H9 (cell line): ENCODE results near the gene CERS4. TPM values are rescaled to one million over a fixed set of nuclear protein-coding genes. Genes with fewer than 3 reads are reported as not detected.

Source experiments
- DNase-seq: peaks from one replicate; pipeline ENCODE4 v3.0.0-alpha.2; 2017
- H2AFZ ChIP-seq: one replicate; pipeline ENCODE4 v1.6.1; 2013; ENCODE audit warnings: mild to moderate bottlenecking, low read length, control low read depth, moderate library complexity
- H2AK5ac ChIP-seq: 2 replicates; pipeline ENCODE4 v1.6.1; 2013; ENCODE audit warnings: low read length, control low read depth, mixed read lengths; ENCODE audit not compliant: insufficient read length
- H2BK120ac ChIP-seq: one replicate; pipeline ENCODE4 v1.6.1; 2013; ENCODE audit warnings: low read depth, mild to moderate bottlenecking, low read length, control low read depth, inconsistent platforms; ENCODE audit not compliant: poor library complexity, severe bottlenecking
- H2BK12ac ChIP-seq: 2 replicates; pipeline ENCODE4 v1.6.1; 2013; ENCODE audit warnings: low read length, control low read depth, mixed read lengths, low read depth; ENCODE audit not compliant: insufficient read length
- H2BK15ac ChIP-seq: 2 replicates; pipeline ENCODE4 v1.6.1; 2013; ENCODE audit warnings: low read depth, low read length, control low read depth
- H2BK20ac ChIP-seq: one replicate; pipeline ENCODE4 v1.6.1; 2013; ENCODE audit warnings: low read depth, mild to moderate bottlenecking, low read length, control low read depth, inconsistent platforms; ENCODE audit not compliant: poor library complexity, severe bottlenecking
- H2BK5ac ChIP-seq: 2 replicates; pipeline ENCODE4 v1.6.1; 2013; ENCODE audit warnings: low read length, control low read depth, mixed read lengths; ENCODE audit not compliant: insufficient read length
- H3K14ac ChIP-seq: 2 replicates; pipeline ENCODE4 v1.6.1; 2013; ENCODE audit warnings: low read length, control low read depth; ENCODE audit not compliant: insufficient read depth
- H3K18ac ChIP-seq: 2 replicates; pipeline ENCODE4 v1.6.1; 2013; ENCODE audit warnings: low read depth, mild to moderate bottlenecking, mixed read lengths, low read length, control low read depth; ENCODE audit not compliant: insufficient read length
- H3K23ac ChIP-seq: 2 replicates; pipeline ENCODE4 v1.6.1; 2013; ENCODE audit warnings: low read length, control low read depth, mixed read lengths, low read depth; ENCODE audit not compliant: insufficient read length
- H3K23me2 ChIP-seq: 2 replicates; pipeline ENCODE4 v1.6.1; 2013; ENCODE audit warnings: low read depth, mild to moderate bottlenecking, mixed read lengths, low read length, control low read depth; ENCODE audit not compliant: insufficient read length, poor library complexity, severe bottlenecking
- H3K27ac ChIP-seq: 2 replicates; pipeline ENCODE4 v1.5.1; 2013; ENCODE audit warnings: low read length, control low read depth, mixed read lengths, low read depth; ENCODE audit not compliant: insufficient read length
- H3K27me3 ChIP-seq: 2 replicates; pipeline ENCODE4 v1.6.1; 2013; ENCODE audit warnings: low read length, control low read depth, inconsistent platforms; ENCODE audit not compliant: insufficient read depth
- H3K4ac ChIP-seq: 2 replicates; pipeline ENCODE4 v1.6.1; 2013; ENCODE audit warnings: low read depth, mild to moderate bottlenecking, control low read depth, inconsistent platforms, low read length, moderate library complexity
- H3K4me1 ChIP-seq: 2 replicates; pipeline ENCODE4 v1.6.1; 2013; ENCODE audit warnings: low read length, control low read depth, inconsistent platforms; ENCODE audit not compliant: insufficient read depth
- H3K4me2 ChIP-seq: 2 replicates; pipeline ENCODE4 v1.6.1; 2013; ENCODE audit warnings: low read length, control low read depth, mixed read lengths; ENCODE audit not compliant: insufficient read length, insufficient read depth
- H3K56ac ChIP-seq: 2 replicates; pipeline ENCODE4 v1.6.1; 2013; ENCODE audit warnings: low read depth, mild to moderate bottlenecking, mixed read lengths, low read length, control low read depth; ENCODE audit not compliant: insufficient read length
- H3K79me1 ChIP-seq: 2 replicates; pipeline ENCODE4 v1.6.1; 2013; ENCODE audit warnings: low read depth, mild to moderate bottlenecking, moderate library complexity, low read length, control low read depth, inconsistent platforms; ENCODE audit not compliant: insufficient read depth, poor library complexity, severe bottlenecking
- H3K79me2 ChIP-seq: 2 replicates; pipeline ENCODE4 v1.6.1; 2013; ENCODE audit warnings: low read length, control low read depth, inconsistent platforms; ENCODE audit not compliant: insufficient read depth
- H3K9ac ChIP-seq: 2 replicates; pipeline ENCODE4 v1.6.1; 2013; ENCODE audit warnings: low read length, control low read depth, mixed read lengths; ENCODE audit not compliant: insufficient read length; ENCODE audit errors: extremely low read depth
- H3K9me3 ChIP-seq: one replicate; pipeline ENCODE4 v1.6.1; 2013; ENCODE audit warnings: low read depth, low read length, inconsistent platforms; ENCODE audit not compliant: control insufficient read depth
- H3T11ph ChIP-seq: one replicate; pipeline ENCODE4 v1.6.1; 2013; ENCODE audit warnings: mild to moderate bottlenecking, low read length, control low read depth, inconsistent platforms
- H4K20me1 ChIP-seq: one replicate; pipeline ENCODE4 v1.6.1; 2013; ENCODE audit not compliant: control insufficient read depth, insufficient read length, insufficient read depth
- H4K5ac ChIP-seq: 2 replicates; pipeline ENCODE4 v1.6.1; 2013; ENCODE audit warnings: low read depth, mild to moderate bottlenecking, mixed read lengths, low read length, control low read depth; ENCODE audit not compliant: insufficient read length
- H4K8ac ChIP-seq: replicated peaks from 2 replicates; pipeline ENCODE4 v1.6.1; 2013; ENCODE audit warnings: low read length, control low read depth, mixed read lengths, low read depth; ENCODE audit not compliant: insufficient read length
- H4K91ac ChIP-seq: 2 replicates; pipeline ENCODE4 v1.6.1; 2013; ENCODE audit warnings: low read depth, mild to moderate bottlenecking, moderate library complexity, mixed read lengths, low read length, control low read depth; ENCODE audit not compliant: insufficient read length
- H3K27ac Mint-ChIP-seq, 3 experiments: 2 replicates in 2 of 3; 3 replicates in 1 of 3; pipeline ENCODE4 v1.8.0; 2020 to 2021; ENCODE audit warnings: mixed read lengths in 3 of 3, mild to moderate bottlenecking in 1 of 3, moderate library complexity in 1 of 3
- H3K27me3 Mint-ChIP-seq: 2 replicates; pipeline ENCODE4 v1.8.0; 2021; ENCODE audit warnings: low read depth, mild to moderate bottlenecking, moderate library complexity, mixed read lengths
- H3K36me3 Mint-ChIP-seq, 3 experiments: 2 replicates in 2 of 3; 3 replicates in 1 of 3; pipeline ENCODE4 v1.8.0; 2020 to 2021; ENCODE audit warnings: low read depth in 3 of 3, mixed read lengths in 3 of 3; ENCODE audit not compliant: insufficient read depth in 1 of 3
- H3K4me1 Mint-ChIP-seq, 2 experiments: 2 replicates each; pipeline ENCODE4 v1.8.0; 2020; ENCODE audit warnings: mixed read lengths in 2 of 2
- H3K4me3 Mint-ChIP-seq, 2 experiments: 2 replicates in 1 of 2; 3 replicates in 1 of 2; pipeline ENCODE4 v1.8.0; 2020 to 2021; ENCODE audit warnings: mild to moderate bottlenecking in 2 of 2, mixed read lengths in 2 of 2, moderate library complexity in 1 of 2
- H3K9me3 Mint-ChIP-seq, 2 experiments: 2 replicates in 1 of 2; 3 replicates in 1 of 2; pipeline ENCODE4 v1.8.0; 2020; ENCODE audit warnings: mild to moderate bottlenecking in 2 of 2, mixed read lengths in 2 of 2, moderate library complexity in 1 of 2
- WGBS: extraction: QIAGEN DNeasy Blood & Tissue Kit; methylation state at CpG from one replicate; pipeline ENCODE4 v1.1.7; 2013; ENCODE audit warnings: missing lambda C conversion rate, low lambda C conversion rate, mixed read lengths; ENCODE audit not compliant: insufficient read length; ENCODE audit errors: extremely low coverage; 5-methylcytosine and 5-hydroxymethylcytosine counted together
- total RNA-seq: library from RNA; stranded (reverse); gene quantifications from 2 replicates; pipeline ENCODE4 v1.2.1, GENCODE V29; 2021
- TF ChIP-seq, protein P1 (sequence below): fragments of 200-600 bp; sonication (generic); conservative IDR thresholded peaks from 3 replicates; pipeline ENCODE4 v1.8.0; 2021; ENCODE audit warnings: antibody characterized with exemption, mild to moderate bottlenecking

CERS4 gene
- total RNA-seq, 1 experiment from 2014 or later: 62.6 TPM

- Histone ChIP-seq H2BK12ac (no peak overlapping the region), H3K27ac (no peak overlapping the region), H4K5ac (no peak overlapping the region), H3K23me2 (peaks cover 11% of the 10 kb centered on the region), H4K20me1 (no peaks in the 10 kb centered on the region), H3K4me1 (no peaks in the 10 kb centered on the region; the same call in 1 of the 2 replicates), H2BK20ac (no peak overlapping the region), H3K9ac (no peak overlapping the region), H2AK5ac (no peak overlapping the region), H3K18ac (no peak overlapping the region), H3K4ac (no peak overlapping the region), H3K4me2 (no peak overlapping the region), H2BK15ac (no peak overlapping the region), H3K79me1 (no peaks in the 10 kb centered on the region), H3K27me3 (no peaks in the 10 kb centered on the region), H4K91ac (no peak overlapping the region), H2BK5ac (no peak overlapping the region), H3K9me3 (no peaks in the 10 kb centered on the region), H3K56ac (no peak overlapping the region), H3K14ac (no peak overlapping the region), H3K79me2 (no peaks in the 10 kb centered on the region; the same call in 1 of the 2 replicates), H3K23ac (no peak overlapping the region), H3T11ph (no peak overlapping the region), H2BK120ac (no peak overlapping the region), H2AFZ (no peak overlapping the region), H4K8ac (no peak overlapping the region)
- no CpG with 5 or more reads among the region's 16 CpGs for WGBS
- TF ChIP-seq, protein P1, sequence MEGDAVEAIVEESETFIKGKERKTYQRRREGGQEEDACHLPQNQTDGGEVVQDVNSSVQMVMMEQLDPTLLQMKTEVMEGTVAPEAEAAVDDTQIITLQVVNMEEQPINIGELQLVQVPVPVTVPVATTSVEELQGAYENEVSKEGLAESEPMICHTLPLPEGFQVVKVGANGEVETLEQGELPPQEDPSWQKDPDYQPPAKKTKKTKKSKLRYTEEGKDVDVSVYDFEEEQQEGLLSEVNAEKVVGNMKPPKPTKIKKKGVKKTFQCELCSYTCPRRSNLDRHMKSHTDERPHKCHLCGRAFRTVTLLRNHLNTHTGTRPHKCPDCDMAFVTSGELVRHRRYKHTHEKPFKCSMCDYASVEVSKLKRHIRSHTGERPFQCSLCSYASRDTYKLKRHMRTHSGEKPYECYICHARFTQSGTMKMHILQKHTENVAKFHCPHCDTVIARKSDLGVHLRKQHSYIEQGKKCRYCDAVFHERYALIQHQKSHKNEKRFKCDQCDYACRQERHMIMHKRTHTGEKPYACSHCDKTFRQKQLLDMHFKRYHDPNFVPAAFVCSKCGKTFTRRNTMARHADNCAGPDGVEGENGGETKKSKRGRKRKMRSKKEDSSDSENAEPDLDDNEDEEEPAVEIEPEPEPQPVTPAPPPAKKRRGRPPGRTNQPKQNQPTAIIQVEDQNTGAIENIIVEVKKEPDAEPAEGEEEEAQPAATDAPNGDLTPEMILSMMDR: no peak
- Mint-ChIP-seq H3K36me3 (peaks cover 32 to 58% (median 47%) of the 10 kb centered on the region in 3 experiments), H3K27me3 (no peaks in the 10 kb centered on the region), H3K4me3 (no peak overlapping the region), H3K27ac (no peak overlapping the region), H3K9me3 (no peaks in the 10 kb centered on the region), H3K4me1 (peaks cover 16% of the 10 kb centered on the region in 2 experiments)
- no peak for DNase-seq
These were observed 102.5 kb downstream of the CERS4 start for GRCh38 chr19:8311461-8312260.

Other genes with a start within 250 kb of the CERS4 start
- 147 and 149 TPM in 2 replicates for gene ELAVL1, start 203.7 kb upstream of the CERS4 start, total RNA-seq
- not detected in 2 replicates for gene CCL25, start 156.6 kb upstream of the CERS4 start, total RNA-seq
- gene FBN3, start 59.8 kb upstream of the CERS4 start, total RNA-seq: 24.9 and 31.0 TPM in 2 replicates
- gene CD320, start 99.0 kb downstream of the CERS4 start, total RNA-seq: 68.1 and 72.1 TPM in 2 replicates
- gene NDUFA7, start 112.0 kb downstream of the CERS4 start, total RNA-seq: 70.7 and 73.0 TPM in 2 replicates
- gene RPS28, start 112.1 kb downstream of the CERS4 start, total RNA-seq: 1,885 and 1,988 TPM in 2 replicates
- gene KANK3, start 133.9 kb downstream of the CERS4 start, total RNA-seq: 5.3 and 7.7 TPM in 2 replicates
- gene ANGPTL4, start 154.8 kb downstream of the CERS4 start, total RNA-seq: 1.9 and 2.5 TPM in 2 replicates
- gene RAB11B, start 181.0 kb downstream of the CERS4 start, total RNA-seq: 106 and 107 TPM in 2 replicates
- 23.1 and 27.5 TPM in 2 replicates for gene MARCHF2, start 203.9 kb downstream of the CERS4 start, total RNA-seq
- gene HNRNPM, start 235.6 kb downstream of the CERS4 start, total RNA-seq: 458 and 468 TPM in 2 replicates